GM21619 (cell line): ENCODE data around the gene CD2AP.
"Not testable (repeated sequence)": the region's sequence is repeated elsewhere in the genome, so short reads cannot be mapped to it uniquely, and the experiment has no call there.

ENCODE experiments used
- ATAC-seq: cut with Tn5 transposase; IDR thresholded peaks from one replicate; pipeline ENCODE4 v1.9.1; 2021; ENCODE audit not compliant: unreplicated experiment

The CD2AP gene

DNA sequence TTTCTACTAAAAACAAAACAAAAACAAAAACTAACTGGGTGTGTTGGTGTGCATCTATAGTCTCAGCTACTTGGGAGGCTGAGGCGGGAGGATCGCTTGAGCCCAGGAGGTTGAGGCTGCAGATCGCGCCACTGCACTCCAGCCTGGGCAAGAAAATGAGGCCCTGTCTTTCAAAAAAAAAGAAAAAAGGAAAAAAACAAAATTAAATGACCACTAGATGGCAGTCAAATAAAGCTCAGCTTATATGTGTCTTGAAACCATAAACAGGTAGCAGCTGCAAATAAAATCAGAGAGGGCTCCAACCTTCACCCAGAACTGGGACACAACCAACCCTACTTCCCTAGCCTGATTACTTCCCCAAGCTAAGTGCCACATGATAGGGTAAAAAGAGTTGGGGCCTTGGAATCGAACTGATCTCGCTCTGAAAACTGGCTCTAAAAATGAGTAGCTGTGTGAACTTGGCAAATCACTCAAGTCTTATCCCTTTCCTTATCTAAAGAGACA is 153.7 kb downstream of the CD2AP start:
- ATAC-seq: no peak

DNA sequence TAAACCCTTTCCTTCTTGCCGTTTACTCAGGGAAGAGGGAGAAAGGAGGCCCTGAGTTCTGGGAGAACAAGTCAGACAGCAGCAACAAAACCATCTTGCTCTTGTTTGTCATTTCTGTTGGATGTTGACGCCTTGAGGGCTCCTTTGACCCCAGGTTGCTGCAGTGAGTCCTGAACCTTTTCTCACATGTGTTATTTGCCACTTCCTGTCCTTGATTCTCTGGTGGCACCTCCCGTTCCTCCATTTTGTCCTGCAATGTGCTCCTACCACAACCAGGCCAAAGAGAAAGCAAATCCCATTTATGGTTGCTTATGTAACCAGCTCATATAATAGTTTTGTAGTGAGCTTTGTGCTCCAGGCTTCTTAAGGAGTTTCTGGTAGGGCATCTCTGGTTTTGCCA is 154.2 kb downstream of the CD2AP start:
- no peak for ATAC-seq

DNA sequence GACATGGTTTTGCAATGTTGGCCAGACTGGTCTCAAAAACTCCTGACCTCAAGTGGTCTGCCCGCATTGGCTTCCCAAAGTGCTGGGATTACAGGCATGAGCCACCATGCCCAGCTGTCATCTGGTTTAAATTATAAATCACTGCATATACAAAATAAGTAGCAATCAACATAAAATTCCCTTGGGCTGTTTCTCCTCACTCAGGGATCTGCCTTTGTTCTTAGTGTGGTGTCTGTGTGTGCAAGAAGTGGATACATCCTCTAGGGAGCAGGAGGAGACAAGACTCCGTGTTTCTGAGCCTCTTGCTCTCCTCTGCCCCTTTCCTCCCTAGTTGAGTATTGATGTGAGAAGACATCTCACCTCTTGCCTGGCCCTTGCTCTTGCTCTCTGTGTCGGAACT is 155.6 kb downstream of the CD2AP start:
- no peak for ATAC-seq

DNA sequence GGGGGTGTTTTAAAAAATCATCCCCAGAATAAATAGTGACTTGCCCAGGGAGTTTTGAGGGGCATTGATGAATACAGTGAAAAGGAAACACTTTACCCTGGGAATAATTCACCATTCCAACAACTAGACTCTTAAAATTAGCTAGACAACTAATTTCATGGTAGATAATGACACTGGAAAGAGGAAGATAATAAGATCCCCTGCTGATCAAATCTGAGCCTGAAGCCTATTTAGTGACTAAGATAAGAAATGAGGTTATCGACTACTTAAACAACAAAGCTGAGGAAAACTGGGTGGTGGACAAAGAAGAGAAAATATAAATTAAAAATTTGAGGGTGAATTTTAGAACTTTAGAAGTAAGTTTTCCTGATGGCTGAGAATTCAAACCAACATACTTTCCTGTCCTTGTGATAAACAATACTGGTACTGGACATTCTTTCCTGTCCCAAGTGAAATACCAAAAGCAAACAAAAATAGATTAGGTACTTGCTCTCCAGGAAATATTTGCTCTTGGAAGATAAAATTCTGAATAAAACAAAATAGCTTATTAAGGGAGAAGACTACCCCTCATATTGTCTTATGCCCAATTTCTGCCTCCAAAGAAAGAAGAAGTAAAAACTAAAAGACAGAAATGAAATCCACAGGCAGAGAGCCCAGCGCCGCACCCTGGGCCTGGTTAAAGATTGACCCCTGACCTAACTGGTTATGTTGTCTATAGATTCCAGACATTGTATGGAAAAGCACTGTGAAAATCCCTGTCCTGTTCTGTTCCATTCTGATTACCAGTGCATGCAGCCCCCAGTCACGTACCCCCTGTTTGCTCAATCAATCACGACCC is 156.8 kb downstream of the CD2AP start:
- no peak for ATAC-seq

DNA sequence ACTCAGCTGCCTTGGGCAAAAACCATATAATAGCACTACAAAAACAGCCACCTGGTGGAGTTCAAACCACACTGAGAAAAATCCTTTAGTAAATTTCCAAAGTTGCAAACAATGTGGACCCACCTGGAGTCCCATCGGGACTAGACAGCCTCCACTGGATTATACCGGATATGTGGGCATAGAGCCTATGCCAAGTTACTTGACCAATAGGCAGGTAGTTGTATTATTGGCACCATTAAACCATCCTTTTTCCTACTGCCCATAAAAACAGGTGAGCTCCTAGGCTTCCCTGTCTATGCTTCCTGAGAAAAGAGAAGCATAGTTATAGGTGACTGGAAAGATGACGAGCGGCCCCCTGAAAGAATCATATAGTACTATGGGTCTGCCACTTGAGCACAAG is 169.1 kb downstream of the CD2AP start:
- ATAC-seq: no peak

DNA sequence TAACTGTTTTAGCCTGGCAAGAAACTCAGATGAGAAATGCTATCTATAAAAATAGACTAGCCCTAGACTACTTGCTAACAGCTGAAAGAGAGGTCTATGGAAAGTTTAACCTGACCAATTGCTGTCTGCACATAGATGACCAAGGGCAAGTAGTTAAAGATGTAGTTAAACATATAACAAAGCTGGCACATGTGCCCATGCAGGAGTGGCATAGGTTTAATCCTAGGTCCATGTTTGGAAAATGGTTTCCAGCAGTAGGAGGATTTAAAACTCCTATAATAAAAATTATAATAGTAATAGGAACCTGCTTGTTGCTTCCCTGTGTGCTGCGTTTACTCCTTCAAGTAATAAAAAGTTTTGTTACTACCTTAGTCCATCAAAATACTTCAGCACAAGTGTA is 169.6 kb downstream of the CD2AP start:
- ATAC-seq: no peak

DNA sequence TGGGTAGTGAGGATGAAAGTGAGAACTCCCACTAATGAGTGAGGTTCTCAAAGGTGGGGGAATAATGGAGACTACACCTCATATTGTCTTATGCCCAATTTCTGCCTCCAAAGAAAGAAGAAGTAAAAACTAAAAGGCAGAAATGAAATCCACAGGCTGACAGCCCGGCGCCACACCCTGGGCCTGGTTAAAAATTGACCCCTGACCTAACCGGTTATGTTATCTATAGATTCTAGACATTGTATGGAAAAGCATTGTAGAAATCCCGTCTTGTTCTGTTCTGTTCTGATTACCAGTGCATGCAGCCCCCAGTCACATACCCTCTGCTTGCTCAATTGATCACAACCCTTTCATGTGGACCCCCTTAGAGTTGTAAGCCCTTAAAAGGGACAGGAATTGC is 170.0 kb downstream of the CD2AP start:
- not testable (repeated sequence) for ATAC-seq

DNA sequence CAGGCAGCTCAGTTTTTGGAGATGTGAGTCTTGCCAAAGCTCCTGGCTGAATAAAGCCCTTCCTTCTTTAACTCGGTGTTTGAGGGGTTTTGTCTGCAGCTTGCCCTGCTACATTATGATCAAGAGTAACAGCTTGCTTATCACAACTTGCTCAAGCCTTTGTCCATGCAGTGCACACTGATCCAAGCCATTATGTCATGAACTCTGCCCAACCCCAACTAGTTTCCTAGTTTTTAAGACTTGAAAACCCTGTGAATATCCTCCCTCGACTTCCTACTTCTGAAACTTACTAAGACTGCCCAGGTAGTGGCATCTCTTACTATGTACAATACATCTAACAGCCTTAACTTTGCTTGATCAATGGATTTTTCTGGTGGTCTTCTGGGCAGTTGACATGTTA is 170.4 kb downstream of the CD2AP start:
- ATAC-seq: no peak

DNA sequence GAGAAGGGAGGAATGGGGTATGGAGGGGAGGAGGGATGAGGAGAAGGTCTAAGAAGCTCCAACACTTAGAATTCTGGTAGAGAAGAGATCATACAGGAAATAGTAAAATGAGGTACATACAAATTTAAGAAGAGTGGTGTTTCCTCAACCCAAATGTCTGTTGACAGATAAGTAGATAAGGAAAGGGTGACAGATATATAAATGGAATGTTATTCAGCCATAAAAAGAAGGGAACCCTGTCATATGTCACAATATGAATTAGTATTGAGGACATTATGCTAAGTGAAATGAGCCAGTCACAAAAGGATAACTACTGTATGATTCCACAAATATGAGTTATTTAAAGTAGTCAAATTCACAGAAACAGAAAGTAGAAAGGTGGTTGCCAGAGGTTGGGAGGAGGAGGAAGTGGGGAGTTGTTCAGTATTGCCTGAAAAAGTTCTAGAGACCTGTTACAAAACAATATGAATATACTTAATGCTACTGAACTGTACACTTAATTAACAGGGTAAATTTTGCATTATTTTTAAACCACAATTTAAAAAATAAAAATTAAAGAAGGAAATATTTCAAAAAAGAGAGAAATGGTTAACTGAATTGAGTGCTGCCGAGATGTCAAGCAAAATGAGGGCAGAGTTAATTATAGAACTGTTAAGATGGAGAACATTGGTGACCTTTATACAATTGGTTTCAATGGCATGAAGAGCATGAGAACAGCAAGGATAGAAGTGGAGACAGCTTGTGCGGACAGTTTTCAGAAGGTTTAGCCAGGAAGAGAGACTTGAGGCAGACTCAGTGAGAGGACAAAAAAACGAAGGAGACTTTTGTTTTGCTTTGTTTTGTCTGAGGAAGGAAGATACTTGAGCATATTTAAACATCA is 173.2 kb downstream of the CD2AP start:
- ATAC-seq: no peak

DNA sequence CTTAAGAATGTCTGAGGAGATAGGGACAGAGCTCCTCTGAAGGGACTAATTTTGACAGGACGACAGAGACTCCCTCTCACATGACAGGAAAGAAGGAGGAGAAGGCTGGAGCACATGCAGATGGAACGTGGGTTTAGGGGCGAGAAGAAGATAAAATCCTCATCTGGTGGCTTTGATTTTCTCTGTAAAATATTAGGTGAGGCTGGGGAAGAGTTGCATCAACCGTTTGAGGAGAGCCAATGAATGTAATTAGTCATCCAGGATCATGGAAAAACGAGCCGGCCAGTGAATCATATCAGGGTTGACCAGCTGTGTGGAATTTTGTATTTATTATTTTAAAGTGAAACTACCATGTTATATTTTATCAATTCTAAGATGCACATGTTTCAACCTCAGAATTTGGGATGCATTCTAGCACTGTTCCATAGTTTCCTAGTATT is 173.9 kb downstream of the CD2AP start:
- ATAC-seq: no peak

DNA sequence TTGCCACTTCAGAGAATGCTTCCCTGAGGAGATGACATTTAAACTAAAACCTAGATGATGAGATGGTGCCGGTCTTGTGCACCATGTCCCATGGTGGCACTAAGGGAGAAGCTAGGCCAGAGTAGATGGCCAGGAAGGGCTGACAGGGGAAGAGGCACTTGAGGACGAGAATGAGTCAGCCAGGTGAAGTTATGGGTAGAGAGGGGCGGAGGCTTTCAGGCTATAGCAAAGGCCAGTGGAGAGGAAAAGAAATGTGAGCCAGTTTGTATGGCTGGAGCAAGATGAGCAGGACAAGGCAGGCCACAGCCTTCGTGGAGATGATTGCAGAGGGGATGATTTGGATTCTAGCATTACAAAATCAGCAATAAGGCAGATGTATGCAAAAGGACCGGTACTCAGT is 176.1 kb downstream of the CD2AP start:
- no peak for ATAC-seq

DNA sequence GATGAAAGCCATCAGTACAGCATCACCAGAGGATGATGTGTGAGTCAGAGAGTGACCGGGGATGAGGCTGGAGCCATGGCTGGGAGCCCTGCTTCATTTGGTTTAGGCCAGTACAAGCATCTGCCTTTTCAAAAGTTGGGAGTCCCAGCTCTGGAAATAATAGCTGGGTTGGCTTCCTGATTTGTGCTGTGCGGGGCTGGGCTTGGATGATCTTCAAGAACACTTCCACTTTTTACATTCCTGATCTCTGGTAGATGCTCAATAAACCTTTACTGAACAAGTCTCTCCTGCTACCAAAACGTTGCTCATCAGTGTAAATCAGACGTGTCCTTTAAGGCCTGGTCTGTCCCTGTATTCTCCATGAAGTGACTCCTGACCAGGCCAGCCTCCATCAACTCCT is 176.7 kb downstream of the CD2AP start:
- ATAC-seq: no peak

DNA sequence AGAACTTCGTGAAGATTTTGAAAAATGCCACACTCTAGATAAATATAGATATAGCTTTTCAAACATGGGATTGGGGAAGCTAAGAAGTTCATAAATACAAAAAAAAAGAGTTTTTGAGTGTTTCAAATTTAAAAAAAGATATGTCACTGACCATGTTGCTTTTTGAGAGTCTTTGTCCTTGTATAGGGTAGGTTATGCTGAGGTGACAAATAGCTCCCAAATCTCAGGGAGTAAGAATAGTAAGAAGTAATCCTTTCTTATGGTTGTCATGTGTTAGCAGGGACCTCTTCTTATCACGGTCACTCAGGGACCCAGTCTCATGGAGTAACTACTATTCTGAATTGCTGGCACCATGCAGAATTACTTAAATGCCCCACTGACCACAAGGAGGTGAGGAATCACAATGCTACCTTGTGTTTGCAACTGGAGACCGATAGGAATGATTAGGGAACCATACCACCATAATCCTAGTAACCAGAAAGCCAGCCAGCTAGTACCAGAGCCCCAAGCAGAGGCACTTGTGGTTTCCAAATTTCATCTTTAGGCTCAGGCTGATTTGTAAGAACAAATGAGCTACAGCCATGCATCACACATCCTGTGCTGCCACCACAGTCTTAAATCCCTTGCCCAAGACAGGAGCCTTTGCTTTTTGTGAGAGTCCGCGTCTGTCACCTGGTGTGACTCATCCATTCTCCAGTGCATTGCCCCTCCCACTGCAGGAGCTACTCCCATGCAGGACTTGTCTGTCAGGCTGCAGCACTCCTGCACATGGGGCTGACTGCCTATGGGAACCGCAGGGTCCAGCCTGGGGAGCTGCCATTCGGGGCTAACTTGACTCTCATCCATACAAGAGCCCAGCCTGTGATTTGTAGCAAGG is 178.4 kb downstream of the CD2AP start:
- no peak for ATAC-seq

DNA sequence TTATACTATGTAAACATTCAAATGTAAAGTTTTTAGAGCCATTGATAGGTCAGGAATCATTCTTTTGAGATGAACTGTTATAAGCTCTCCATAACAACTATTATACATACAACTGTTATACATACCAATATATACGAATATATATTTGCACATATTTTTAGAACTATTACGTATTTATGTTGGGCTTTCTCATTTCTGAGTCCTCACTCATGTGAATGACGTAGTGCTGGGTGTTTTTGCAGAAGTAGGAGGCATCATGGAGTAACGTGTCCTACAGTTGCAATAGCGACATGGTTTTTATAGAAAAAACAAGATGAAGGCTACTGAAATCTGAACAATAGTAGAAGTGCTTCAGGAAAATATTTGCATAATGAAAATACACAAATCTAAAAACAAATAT is 184.4 kb downstream of the CD2AP start:
- ATAC-seq: no peak

DNA sequence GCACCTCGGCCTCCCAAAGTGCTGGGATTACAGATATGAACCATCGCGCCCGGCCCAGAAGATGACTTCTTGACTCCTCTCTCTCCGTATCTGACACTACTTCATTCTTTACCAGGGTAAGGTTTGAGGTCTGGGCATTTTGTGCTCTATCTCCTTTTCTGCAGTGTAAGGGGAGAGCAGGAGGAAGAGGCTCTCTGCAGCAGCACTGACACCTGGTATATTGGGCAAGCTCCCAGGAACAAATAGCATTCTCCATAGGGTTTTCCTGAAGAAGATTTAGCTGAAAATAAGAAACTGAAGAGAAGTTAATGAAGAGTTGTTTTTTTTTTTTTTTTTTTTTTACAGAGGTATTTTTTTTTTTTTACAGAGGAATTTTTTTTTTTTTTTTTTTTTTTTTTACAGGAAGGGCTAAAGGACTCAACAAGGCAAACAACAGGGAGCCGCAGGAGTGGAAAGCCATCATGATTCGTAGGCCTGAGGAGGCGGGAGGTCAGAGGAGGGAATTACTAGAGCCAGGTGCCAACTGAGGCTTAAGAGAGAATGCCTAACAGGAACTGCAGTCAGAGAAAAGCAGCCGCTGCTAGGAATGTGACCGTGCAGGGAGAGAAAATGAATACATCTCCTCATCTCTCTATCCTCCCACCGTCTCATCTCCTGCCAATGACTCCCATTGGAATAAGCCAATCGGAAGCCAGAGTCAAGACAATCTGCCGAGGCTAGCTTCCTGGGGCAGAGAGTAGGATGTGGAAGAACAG is 186.1 kb downstream of the CD2AP start:
- no peak for ATAC-seq

DNA sequence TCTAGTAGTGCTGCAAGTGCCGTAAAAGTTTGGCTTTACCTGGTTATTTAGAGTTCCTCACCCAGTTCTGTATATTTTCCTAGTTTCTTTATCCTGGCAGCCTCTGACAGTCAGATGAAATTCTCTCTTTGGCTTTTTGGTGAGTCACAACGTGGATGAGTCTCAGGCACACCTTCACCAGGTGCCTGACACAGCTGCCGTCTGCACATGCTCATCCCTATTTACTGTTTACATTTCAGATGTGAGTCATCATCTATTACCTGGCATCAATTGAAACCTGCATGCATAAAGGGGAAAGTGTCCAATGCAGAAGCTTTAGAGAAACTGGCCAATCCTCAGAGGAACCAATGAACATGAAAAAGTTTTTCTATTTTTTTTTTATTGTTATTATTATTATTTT is 187.5 kb downstream of the CD2AP start:
- no peak for ATAC-seq

DNA sequence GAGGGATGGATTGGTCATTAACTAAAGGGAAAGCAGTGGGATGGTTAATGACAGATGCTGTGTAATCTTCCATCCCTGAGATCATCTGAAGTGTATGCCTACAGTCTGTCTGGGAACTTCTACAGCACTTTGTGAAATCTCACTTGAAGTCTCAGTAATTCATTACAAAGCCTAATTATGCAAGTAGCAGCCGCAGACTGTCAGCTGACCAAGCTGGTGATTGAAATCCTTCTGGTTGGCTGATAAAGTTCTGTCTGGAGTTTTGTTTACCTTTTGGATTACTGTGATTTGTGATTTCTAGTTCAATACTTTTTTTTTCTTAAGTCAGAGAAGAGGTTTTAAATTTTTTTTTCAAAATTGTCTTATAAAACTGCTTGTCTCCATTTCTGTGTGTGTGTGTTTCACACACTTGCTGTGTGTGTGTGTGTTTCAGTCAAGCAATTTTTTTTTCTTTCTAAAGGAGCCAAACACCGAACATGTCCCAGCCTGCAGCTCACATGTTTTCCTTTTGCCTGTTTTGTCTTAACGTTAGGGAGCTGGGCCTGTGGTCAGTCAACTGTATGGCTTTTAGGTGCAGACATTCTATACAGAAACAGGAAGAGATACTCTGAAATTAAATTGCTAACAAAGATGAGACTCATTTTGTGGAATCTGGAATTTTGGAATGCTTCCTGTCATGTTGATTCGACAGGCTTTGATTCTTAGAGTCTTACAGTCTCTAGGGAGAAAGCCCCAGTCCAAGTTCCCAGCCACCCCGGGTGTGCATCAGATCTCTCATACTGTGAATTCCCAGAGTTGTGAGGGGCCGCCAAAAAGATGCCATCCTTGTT is 192.3 kb downstream of the CD2AP start:
- ATAC-seq: no peak

DNA sequence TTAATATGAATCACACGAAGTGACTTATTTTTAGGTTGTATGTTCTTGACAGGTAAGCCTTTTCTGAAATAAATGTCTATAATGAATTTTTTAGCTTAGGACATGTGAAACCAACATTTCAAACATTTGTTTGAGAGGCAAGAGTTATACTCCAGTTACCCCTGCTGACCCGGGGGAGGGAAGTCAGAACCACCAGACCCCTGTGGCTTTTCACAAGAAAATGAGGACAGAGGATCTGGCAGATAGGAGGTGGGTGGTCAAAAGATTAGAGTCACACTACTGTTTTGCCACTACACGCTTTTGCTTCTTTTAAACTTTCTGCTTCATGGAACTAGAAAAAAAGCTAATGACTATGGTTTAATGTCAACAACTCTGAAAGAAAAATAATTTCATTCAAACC is 193.3 kb downstream of the CD2AP start:
- no peak for ATAC-seq

DNA sequence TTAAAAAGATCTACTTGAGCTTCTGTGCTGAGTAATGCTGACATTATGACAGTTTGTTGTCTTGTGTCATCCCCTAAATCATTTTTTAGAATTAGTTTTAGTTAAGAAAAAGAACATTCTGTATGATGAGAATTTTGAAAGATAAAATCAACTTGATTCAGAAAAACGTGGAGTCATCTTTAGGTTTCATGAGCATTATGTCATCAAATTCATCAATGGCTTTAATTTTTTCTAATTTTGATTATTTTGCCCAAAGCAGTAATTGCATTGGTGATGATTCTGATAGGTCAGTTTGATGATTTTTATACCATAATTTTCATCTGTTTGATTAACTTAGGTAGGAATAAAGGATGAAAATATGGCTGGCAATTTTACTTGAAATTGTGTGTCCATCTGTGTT is 194.2 kb downstream of the CD2AP start:
- ATAC-seq: no peak
